A549 (cell line): Measurements from ENCODE around the gene HPCAL1. TPM values are rescaled to one million over a fixed set of nuclear protein-coding genes. Genes with fewer than 3 reads are reported as not detected.

Experiments
- ATAC-seq, 2 experiments: fragments of 200-7000 bp in 1 of 2; fragments of >200 bp in 1 of 2; cut with Nextera tagmentation in 1 of 2; cut with Tn5 transposase in 1 of 2; 3 replicates each; pipeline versions ENCODE4 v1.8.0 to v1.9.1; 2018 to 2020; ENCODE audit warnings: mild to moderate bottlenecking in 1 of 2, moderate library complexity in 1 of 2
- CTCF ChIA-PET: fragments of 300-600 bp; sonication (Branson Sonifier 250); formaldehyde crosslinking; extraction: SDS; loops from one replicate; lab custom pipeline; 2021; ENCODE audit warnings: antibody characterized with exemption, inconsistent platforms; lab: Yijun Ruan, JAX
- POLR2A ChIA-PET: fragments of 350-600 bp; formaldehyde crosslinking; extraction: SDS; loops from one replicate; lab custom pipeline; 2021; ENCODE audit warnings: antibody characterized with exemption, inconsistent platforms; lab: Yijun Ruan, JAX
- DNase-seq, 2 experiments: peaks; one replicate each; pipeline versions ENCODE4 v3.0.0 to v3.0.0-alpha.2; 2011 to 2016; ENCODE audit warnings: low read depth in 1 of 2, low spot score in 1 of 2
- FAIRE-seq: peaks from 2 replicates; lab custom pipeline; 2011; peaks lifted over from hg19 to GRCh38; lab: Jason Lieb, UNC
- H3K27ac ChIP-seq, 2 experiments: fragments of >200 bp; sonication (Bioruptor Twin); formaldehyde crosslinking; 3 replicates each; pipeline ENCODE4 v1.5.1; 2016 to 2017
- H3K4me1 ChIP-seq: fragments of >200 bp; sonication (Bioruptor Twin); formaldehyde crosslinking; 3 replicates; pipeline ENCODE4 v1.6.1; 2016
- H3K4me2 ChIP-seq: fragments of >200 bp; sonication (Bioruptor Twin); formaldehyde crosslinking; 3 replicates; pipeline ENCODE4 v1.6.1; 2016
- H3K4me3 ChIP-seq: fragments of >200 bp; sonication (Bioruptor Twin); formaldehyde crosslinking; 3 replicates; pipeline ENCODE4 v1.5.1; 2016
- H3K9me3 ChIP-seq: fragments of >200 bp; sonication (Bioruptor Twin); formaldehyde crosslinking; 3 replicates; pipeline ENCODE4 v1.6.1; 2016
- CBX2 ChIP-seq: fragments of 200-600 bp; sonication (generic); IDR thresholded peaks from 2 replicates; pipeline ENCODE4 v1.6.1; 2016; ENCODE audit warnings: low read depth, mild to moderate bottlenecking, borderline replicate concordance
- CEBPB ChIP-seq, 2 experiments: fragments of >200 bp in 1 of 2; sonication (Bioruptor Twin) in 1 of 2; formaldehyde crosslinking in 1 of 2; IDR thresholded peaks; 2 replicates each; pipeline ENCODE4 v1.6.1; 2012 to 2016
- CTCF ChIP-seq: fragments of >200 bp; sonication (Bioruptor Twin); formaldehyde crosslinking; IDR thresholded peaks from 3 replicates; pipeline ENCODE4 v1.5.1; 2016
- EHF ChIP-seq: fragments of 250-450 bp; sonication (Bioruptor Pico); IDR thresholded peaks from 2 replicates; pipeline ENCODE4 v1.5.0; 2020; ENCODE audit warnings: mild to moderate bottlenecking
- FOSB ChIP-seq: fragments of 250-450 bp; sonication (Bioruptor Pico); IDR thresholded peaks from 2 replicates; pipeline ENCODE4 v1.5.0; 2020; ENCODE audit warnings: mild to moderate bottlenecking, moderate library complexity
- FOSL2 ChIP-seq, 2 experiments: fragments of 450-650 bp in 1 of 2; fragments of >200 bp in 1 of 2; sonication (Bioruptor Twin) in 1 of 2; formaldehyde crosslinking; IDR thresholded peaks; 2 replicates each; pipeline versions ENCODE4 v1.5.0 to v1.6.1; 2016 to 2020; ENCODE audit warnings: mild to moderate bottlenecking in 1 of 2, moderate library complexity in 1 of 2
- FOXS1 ChIP-seq: fragments of 250-450 bp; sonication (Bioruptor Pico); IDR thresholded peaks from 2 replicates; pipeline ENCODE4 v1.5.0; 2020; ENCODE audit warnings: mild to moderate bottlenecking, moderate library complexity
- GATA3 ChIP-seq: IDR thresholded peaks from 2 replicates; pipeline ENCODE4 v1.6.1; 2012; ENCODE audit warnings: borderline replicate concordance
- HDAC2 ChIP-seq: fragments of 200-600 bp; sonication (generic); IDR thresholded peaks from 2 replicates; pipeline ENCODE4 v1.6.1; 2016
- HMGXB4 ChIP-seq: fragments of 250-450 bp; sonication (Bioruptor Pico); IDR thresholded peaks from 2 replicates; pipeline ENCODE4 v1.5.0; 2021; ENCODE audit warnings: mild to moderate bottlenecking, moderate library complexity, borderline replicate concordance
- HOXA7 ChIP-seq: fragments of 250-450 bp; sonication (Bioruptor Pico); IDR thresholded peaks from 2 replicates; pipeline ENCODE4 v1.5.0; 2020; ENCODE audit warnings: mild to moderate bottlenecking, moderate library complexity
- KDM5A ChIP-seq: fragments of 200-600 bp; sonication (generic); IDR thresholded peaks from 2 replicates; pipeline ENCODE4 v1.6.1; 2016; ENCODE audit warnings: antibody characterized with exemption, mild to moderate bottlenecking
- MAFK ChIP-seq: fragments of 450-650 bp; IDR thresholded peaks from 2 replicates; pipeline ENCODE4 v1.6.1; 2014; ENCODE audit not compliant: partially characterized antibody
- NR3C1 ChIP-seq: fragments of >200 bp; sonication (Bioruptor Twin); formaldehyde crosslinking; IDR thresholded peaks from 3 replicates; pipeline ENCODE4 v1.6.1; 2017
- PBX3 ChIP-seq: IDR thresholded peaks from 2 replicates; pipeline ENCODE4 v1.6.1; 2012
- POLR2AphosphoS2 ChIP-seq: conservative IDR thresholded peaks from 2 replicates; pipeline ENCODE4 v1.6.1; 2012; ENCODE audit warnings: low read length, improper control_type of control experiment, inconsistent platforms
- RCOR1 ChIP-seq: fragments of 150-350 bp; IDR thresholded peaks from 2 replicates; pipeline ENCODE4 v1.6.1; 2014; ENCODE audit warnings: antibody characterized with exemption, low read length, low read depth
- RNF2 ChIP-seq: fragments of 200-600 bp; sonication (generic); IDR thresholded peaks from 2 replicates; pipeline ENCODE4 v1.6.1; 2016; ENCODE audit warnings: low read depth, mild to moderate bottlenecking, antibody characterized with exemption, moderate library complexity, borderline replicate concordance
- SREBF2 ChIP-seq: fragments of 450-650 bp; IDR thresholded peaks from 2 replicates; pipeline ENCODE4 v1.6.1; 2014; ENCODE audit warnings: mild to moderate bottlenecking, moderate library complexity
- TFCP2L1 ChIP-seq: fragments of 250-450 bp; sonication (Bioruptor Pico); IDR thresholded peaks from 2 replicates; pipeline ENCODE4 v1.5.0; 2021; ENCODE audit warnings: mild to moderate bottlenecking
- ZNF302 ChIP-seq: fragments of 250-450 bp; sonication (Bioruptor Pico); IDR thresholded peaks from 2 replicates; pipeline ENCODE4 v1.9.0; 2021; ENCODE audit warnings: inconsistent platforms, mild to moderate bottlenecking, moderate library complexity
- WGBS: methylation state at CpG from one replicate; pipeline ENCODE4 v1.1.6; 2017; ENCODE audit errors: missing lambda C conversion rate; 5-methylcytosine and 5-hydroxymethylcytosine counted together
- polyA plus RNA-seq, 4 experiments: library from polyadenylated mRNA; depleted of rRNA in 3 of 4; stranded (reverse); fragments of >200 nt; fragmentation: RNase III in 1 of 4; extraction: RNeasy Plus Mini Kit Qiagen cat#74134 plus additional on column Dnase treatment in 1 of 4; gene quantifications; 2 replicates in 3 of 4; 3 replicates in 1 of 4; pipeline ENCODE4 v1.2.3, GENCODE V29; 2011 to 2017

Gene HPCAL1
- polyA plus RNA-seq, 2 of the 4 experiments (the other 2 are of a cell fraction), result 44.4 to 66.4 TPM

- H3K4me2 ChIP-seq, result no peak overlapping the region
- DNase-seq, result no peak
- CTCF ChIA-PET, result interaction anchor here (0.8 to 3.1 kb wide), 2 partner anchors 114 to 152 kb away, joined by 3 to 9 read pairs; no protein-coding TSS in a partner anchor
- FAIRE-seq, result no peak
- no peak overlapping the region for H3K4me3 ChIP-seq
- no peak for ATAC-seq
- no peak overlapping the region for H3K27ac ChIP-seq
- peaks cover 25% of the 10 kb centered on the region for H3K4me1 ChIP-seq
- H3K9me3 ChIP-seq, result no peaks in the 10 kb centered on the region
- POLR2A ChIA-PET, result no interaction called here
- TF ChIP-seq PBX3 (no peak), MAFK (no peak), SREBF2 (no peak), TFCP2L1 (CRISPR knock-in tag) (no peak), HOXA7 (CRISPR knock-in tag) (no peak)
- TF ChIP-seq, all 56 proteins: peak for 0
- WGBS, result 73% methylated on average over 9 of the region's 9 CpGs
Observed at GRCh38 chr2:10257036-10257435, 45.7 kb upstream of the HPCAL1 start.

- no peak for DNase-seq
- no peaks in the 10 kb centered on the region for H3K9me3 ChIP-seq
- no peak overlapping the region for H3K4me2 ChIP-seq
- ChIA-PET POLR2A (no interaction called here), CTCF (no interaction called here)
- no peak overlapping the region for H3K27ac ChIP-seq
- peaks cover 25% of the 10 kb centered on the region for H3K4me1 ChIP-seq
- FAIRE-seq, result no peak
- H3K4me3 ChIP-seq, result no peak overlapping the region
- TF ChIP-seq CTCF (no peak), POLR2AphosphoS2 (no peak), TFCP2L1 (CRISPR knock-in tag) (no peak), CBX2 (no peak), GATA3 (no peak), KDM5A (no peak), RCOR1 (no peak), EHF (CRISPR knock-in tag) (no peak), SREBF2 (no peak), FOSB (no peak), ZNF302 (no peak), FOXS1 (CRISPR knock-in tag) (no peak), HDAC2 (no peak), FOSL2 (IDR thresholded peaks at IDR 0.05) (no peak), FOSL2 (CRISPR knock-in tag; IDR thresholded peaks at IDR 0.05) (no peak), NR3C1 (no peak), RNF2 (no peak), HMGXB4 (CRISPR knock-in tag) (no peak)
- TF ChIP-seq, all 56 proteins: peak for 0
- ATAC-seq, result no peak
- 70% methylated on average over 16 of the region's 16 CpGs for WGBS
Observed at GRCh38 chr2:10257500-10258147, 45.1 kb upstream of the HPCAL1 start.

- TF ChIP-seq CEBPB (IDR thresholded peaks at IDR 0.05) (no peak), CTCF (no peak)
- TF ChIP-seq, all 56 proteins: peak for 0
- ATAC-seq, result no peak
- no peak overlapping the region for H3K4me2 ChIP-seq
- peaks cover 25% of the 10 kb centered on the region for H3K4me1 ChIP-seq
- FAIRE-seq, result no peak
- ChIA-PET POLR2A (no interaction called here), CTCF (no interaction called here)
- no peak overlapping the region for H3K4me3 ChIP-seq
- H3K27ac ChIP-seq, result no peak overlapping the region
- no peaks in the 10 kb centered on the region for H3K9me3 ChIP-seq
- DNase-seq, result no peak
- 49% methylated on average over 5 of the region's 5 CpGs for WGBS
Observed at GRCh38 chr2:10258326-10258725, 44.4 kb upstream of the HPCAL1 start.
